Prostate gland (tissue), 2 donors: ENCODE data around the gene FAF1. TPM values are rescaled to one million over a fixed set of nuclear protein-coding genes. Genes with fewer than 3 reads are reported as not detected.

Source experiments
- DNase-seq: peaks from one replicate; pipeline ENCODE4 v3.0.0-alpha.2; 2019; ENCODE audit warnings: low spot score
- H3K27ac ChIP-seq, 2 donors: fragments of 200-600 bp; sonication (generic); 2 replicates each; pipeline ENCODE4 v1.5.1; 2017 to 2019
- H3K27me3 ChIP-seq: fragments of 200-600 bp; sonication (generic); replicated peaks from 2 replicates; pipeline ENCODE4 v1.5.1; 2019; ENCODE audit not compliant: insufficient read depth
- H3K36me3 ChIP-seq, 2 donors: fragments of 200-600 bp; sonication (generic); 1 replicate in 1 of 2; 2 replicates in 1 of 2; pipeline versions ENCODE4 v1.5.1 to v1.8.1; 2017 to 2019
- H3K4me1 ChIP-seq: fragments of 200-600 bp; sonication (generic); replicated peaks from 2 replicates; pipeline ENCODE4 v1.5.1; 2019
- H3K4me3 ChIP-seq, 2 donors: fragments of 200-600 bp; sonication (generic); 2 replicates each; pipeline ENCODE4 v1.5.1; 2017 to 2019
- H3K9me3 ChIP-seq: fragments of 200-600 bp; sonication (generic); 2 replicates; pipeline ENCODE4 v1.5.1; 2017
- POLR2A ChIP-seq: fragments of 450-650 bp; IDR thresholded peaks from one replicate; pipeline ENCODE4 v1.6.1; 2016; ENCODE audit warnings: antibody characterized with exemption, mild to moderate bottlenecking
- POLR2AphosphoS5 ChIP-seq: sonication (generic); formaldehyde crosslinking; IDR thresholded peaks from one replicate; pipeline ENCODE4 v1.6.1; 2017; ENCODE audit warnings: antibody characterized with exemption
- WGBS: methylation state at CpG from one replicate; pipeline ENCODE4 v1.1.5; 2018; 5-methylcytosine and 5-hydroxymethylcytosine counted together
- intact Hi-C: fragments of 100-400 bp; cut with DNase I; formaldehyde crosslinking; loops from one replicate; pipeline ENCODE4 v1.14.2; 2022
- total RNA-seq, 2 donors: library from RNA; depleted of rRNA; stranded (reverse); fragments of >200 nt; gene quantifications; one replicate each; pipeline ENCODE4 v1.1.0, GENCODE V29; 2016
- TF ChIP-seq, protein P1 (sequence below), 4 experiments: fragments of 200-600 bp in 2 of 4; fragments of 450-650 bp in 2 of 4; sonication (generic) in 2 of 4; IDR thresholded peaks; 1 replicate in 3 of 4; 2 replicates in 1 of 4; pipeline ENCODE4 v1.5.1; 2016 to 2019; ENCODE audit warnings: antibody characterized with exemption in 4 of 4, mild to moderate bottlenecking in 2 of 4, moderate library complexity in 2 of 4

The FAF1 gene
- total RNA-seq, 2 donors from 2014 or later: 40.4 to 41.5 TPM

DNA sequence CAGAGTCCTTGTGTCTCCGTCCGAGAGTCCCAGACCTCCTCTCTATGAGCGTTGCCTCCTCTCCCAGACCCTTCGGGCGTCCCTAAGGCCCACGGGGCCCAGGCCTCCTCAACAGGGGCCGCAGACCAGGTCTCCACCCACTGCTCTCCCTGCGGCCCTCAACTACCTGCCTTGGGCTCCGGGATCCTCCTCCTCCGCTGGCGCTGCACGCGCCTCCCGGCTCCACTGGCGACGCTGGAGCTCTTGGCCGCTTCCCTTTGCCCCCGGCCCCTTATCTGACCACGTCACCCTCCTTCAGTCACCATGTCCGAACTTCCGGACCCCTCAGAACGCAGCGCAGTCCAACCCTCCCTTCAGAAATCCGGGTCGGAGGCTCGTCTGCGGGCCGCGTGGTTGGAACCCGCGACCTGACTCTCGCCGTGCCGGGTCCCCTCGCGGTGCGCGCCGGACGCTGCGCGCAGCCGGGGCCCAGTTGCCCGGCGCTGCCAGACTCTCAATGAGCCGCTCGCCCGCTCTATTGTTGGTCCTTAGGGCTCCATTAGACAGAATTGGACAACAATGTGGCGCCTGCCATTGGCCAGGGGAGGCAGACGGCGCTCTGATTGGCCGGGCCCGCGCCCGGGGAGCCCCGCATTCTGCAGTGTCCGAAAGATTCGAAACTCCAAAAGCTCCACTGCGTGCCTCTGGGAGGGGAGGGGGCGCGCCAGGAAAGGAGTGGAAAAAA is 537.0 kb downstream of the FAF1 start, which contains the start of gene DMRTA2:
Gene DMRTA2, minus strand, starts transcription at position 498 of the 724 bp plus-strand sequence. CDS start 1,907 bp downstream, outside the sequence.
- 4% methylated on average over 47 of the region's 61 CpGs for WGBS
- DNase-seq: no peak
- H3K9me3 ChIP-seq: no peaks in the 10 kb centered on the region
- no peak within 1 kb of the TSS for H3K27ac ChIP-seq
- no peak for TF ChIP-seq POLR2A
- TF ChIP-seq, protein P1, sequence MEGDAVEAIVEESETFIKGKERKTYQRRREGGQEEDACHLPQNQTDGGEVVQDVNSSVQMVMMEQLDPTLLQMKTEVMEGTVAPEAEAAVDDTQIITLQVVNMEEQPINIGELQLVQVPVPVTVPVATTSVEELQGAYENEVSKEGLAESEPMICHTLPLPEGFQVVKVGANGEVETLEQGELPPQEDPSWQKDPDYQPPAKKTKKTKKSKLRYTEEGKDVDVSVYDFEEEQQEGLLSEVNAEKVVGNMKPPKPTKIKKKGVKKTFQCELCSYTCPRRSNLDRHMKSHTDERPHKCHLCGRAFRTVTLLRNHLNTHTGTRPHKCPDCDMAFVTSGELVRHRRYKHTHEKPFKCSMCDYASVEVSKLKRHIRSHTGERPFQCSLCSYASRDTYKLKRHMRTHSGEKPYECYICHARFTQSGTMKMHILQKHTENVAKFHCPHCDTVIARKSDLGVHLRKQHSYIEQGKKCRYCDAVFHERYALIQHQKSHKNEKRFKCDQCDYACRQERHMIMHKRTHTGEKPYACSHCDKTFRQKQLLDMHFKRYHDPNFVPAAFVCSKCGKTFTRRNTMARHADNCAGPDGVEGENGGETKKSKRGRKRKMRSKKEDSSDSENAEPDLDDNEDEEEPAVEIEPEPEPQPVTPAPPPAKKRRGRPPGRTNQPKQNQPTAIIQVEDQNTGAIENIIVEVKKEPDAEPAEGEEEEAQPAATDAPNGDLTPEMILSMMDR (IDR thresholded peaks at IDR 0.05): no peak
- TF ChIP-seq POLR2AphosphoS5: no peak
- H3K27me3 ChIP-seq: peaks cover 72% of the 10 kb centered on the region
- intact Hi-C loops: no loop called here
- no peak within 1 kb of the TSS for H3K4me3 ChIP-seq
- H3K36me3 ChIP-seq: no peaks in the 10 kb centered on the region
- no peaks in the 10 kb centered on the region for H3K4me1 ChIP-seq

DNA sequence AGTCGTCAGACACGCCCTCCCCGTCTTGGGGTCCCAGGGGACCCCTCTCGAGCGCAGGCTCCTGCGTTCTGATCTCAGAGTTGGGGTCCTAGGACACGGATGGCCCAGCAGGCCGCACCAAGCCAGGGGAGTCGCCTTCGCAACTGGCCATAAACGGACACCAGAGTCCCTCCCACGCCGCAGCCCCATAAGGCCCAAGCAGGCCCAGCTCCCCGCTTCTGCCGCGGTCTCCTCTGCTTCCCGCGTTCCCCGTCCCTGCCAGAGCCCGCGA is 537.5 kb downstream of the FAF1 start:
- WGBS: 10% methylated on average over 20 of the region's 21 CpGs
- TF ChIP-seq, protein P1 (IDR thresholded peaks at IDR 0.05): no peak
- TF ChIP-seq POLR2A: no peak
- TF ChIP-seq POLR2AphosphoS5: no peak
- H3K4me3 ChIP-seq: no peak overlapping the region
- H3K27ac ChIP-seq: no peak overlapping the region
- H3K9me3 ChIP-seq: no peaks in the 10 kb centered on the region
- intact Hi-C loops: no loop called here
- peaks cover 68% of the 10 kb centered on the region for H3K27me3 ChIP-seq
- no peaks in the 10 kb centered on the region for H3K36me3 ChIP-seq
- no peak for DNase-seq
- no peaks in the 10 kb centered on the region for H3K4me1 ChIP-seq

DNA sequence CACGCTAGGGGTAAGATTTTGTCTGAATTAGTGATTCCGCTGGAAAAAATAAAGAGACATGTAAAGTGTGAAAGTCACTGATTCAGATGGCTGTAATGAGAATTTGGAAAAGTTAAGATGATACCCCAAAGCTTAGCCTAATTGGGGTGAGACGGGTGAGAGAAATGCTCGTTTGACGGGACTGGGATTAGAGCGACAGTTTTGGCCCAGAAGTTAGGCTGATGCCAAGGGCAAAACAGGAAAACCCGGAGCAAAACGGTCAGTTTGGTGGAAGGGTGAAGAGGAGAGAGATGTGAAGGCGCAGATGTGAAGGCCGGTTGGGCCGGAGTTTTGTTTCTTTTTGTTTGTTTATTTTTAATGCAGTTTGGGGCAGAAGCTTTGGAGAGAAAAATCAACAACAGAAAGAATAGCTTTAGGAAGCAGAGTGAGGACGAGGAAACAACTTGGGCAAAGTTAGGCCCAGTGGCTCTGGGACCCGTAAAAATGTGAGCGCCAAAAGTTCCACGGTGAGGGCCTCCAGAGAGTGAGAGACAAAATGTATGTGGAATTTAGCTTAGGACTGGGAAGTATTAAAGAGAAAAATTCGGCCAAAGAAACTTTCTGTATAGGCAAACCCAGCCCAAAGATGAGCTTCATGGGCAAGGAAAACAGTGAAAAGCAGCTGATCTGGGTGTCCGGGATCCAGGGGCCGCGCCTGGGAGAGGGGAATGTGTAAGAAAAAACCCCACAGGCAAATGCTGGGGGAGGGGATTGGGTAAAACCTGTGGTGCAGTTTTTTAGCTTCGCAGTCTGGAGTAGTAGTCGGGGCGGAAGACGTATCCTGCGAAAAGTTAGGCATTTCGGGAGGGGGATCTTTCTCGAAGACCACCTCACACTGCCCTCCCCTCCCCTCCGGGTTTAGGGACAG is 538.0 kb downstream of the FAF1 start:
- no peak overlapping the region for H3K27ac ChIP-seq
- intact Hi-C loops: no loop called here
- peaks cover 73% of the 10 kb centered on the region for H3K27me3 ChIP-seq
- H3K4me1 ChIP-seq: no peaks in the 10 kb centered on the region
- no peaks in the 10 kb centered on the region for H3K9me3 ChIP-seq
- 28% methylated on average over 27 of the region's 27 CpGs for WGBS
- H3K36me3 ChIP-seq: no peaks in the 10 kb centered on the region
- no peak for TF ChIP-seq POLR2AphosphoS5
- TF ChIP-seq, protein P1 (IDR thresholded peaks at IDR 0.05): no peak
- no peak overlapping the region for H3K4me3 ChIP-seq
- no peak for DNase-seq

DNA sequence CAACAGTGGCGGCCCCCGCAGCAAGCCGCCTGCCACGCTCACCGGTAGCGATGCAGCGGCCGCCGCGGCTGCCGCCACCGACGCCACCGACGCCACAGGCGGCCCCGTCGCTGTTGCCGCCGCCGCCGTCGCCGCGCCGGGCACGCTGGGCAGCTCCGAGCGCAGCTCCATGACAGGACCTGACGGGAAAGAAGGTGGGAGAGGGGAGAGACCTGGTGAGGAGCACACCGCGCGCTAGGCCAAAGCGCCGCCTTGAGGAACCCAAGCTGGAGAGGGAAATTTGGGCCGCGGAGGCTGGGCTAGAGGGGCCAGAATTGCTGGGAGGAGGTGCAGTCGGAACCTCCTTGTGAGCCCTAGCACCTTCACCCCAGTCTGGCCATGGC is 538.7 kb downstream of the FAF1 start:
- Histone ChIP-seq H3K27me3 (peaks cover 74% of the 10 kb centered on the region), H3K9me3 (no peaks in the 10 kb centered on the region), H3K27ac (no peak overlapping the region), H3K36me3 (no peaks in the 10 kb centered on the region), H3K4me3 (no peak overlapping the region), H3K4me1 (no peaks in the 10 kb centered on the region)
- 10% methylated on average over 32 of the region's 38 CpGs for WGBS
- no peak for DNase-seq
- no peak for TF ChIP-seq POLR2A
- no peak for TF ChIP-seq POLR2AphosphoS5
- TF ChIP-seq, protein P1 (IDR thresholded peaks at IDR 0.05): no peak
- intact Hi-C loops: no loop called here
